HEK293 (cell line): ENCODE data around the gene LMO4.

Experiments
- EGR2 ChIP-seq: fragments of 450-650 bp; formaldehyde crosslinking; IDR thresholded peaks from 2 replicates; pipeline ENCODE4 v1.5.1; 2016; ENCODE audit warnings: low read depth, missing biosample characterization, missing genetic modification characterization
- MEIS1 ChIP-seq: sonication (generic); formaldehyde crosslinking; IDR thresholded peaks from 2 replicates; pipeline ENCODE4 v1.8.1; 2022; ENCODE audit warnings: missing genetic modification reagents, mild to moderate bottlenecking, borderline replicate concordance
- PRDM1 ChIP-seq: fragments of 450-650 bp; formaldehyde crosslinking; IDR thresholded peaks from 2 replicates; pipeline ENCODE4; 2016; ENCODE audit warnings: missing biosample characterization, missing genetic modification characterization
- YY2 ChIP-seq: fragments of 450-650 bp; formaldehyde crosslinking; IDR thresholded peaks from 2 replicates; pipeline ENCODE4 v1.5.1; 2016; ENCODE audit warnings: missing biosample characterization, missing genetic modification characterization
- ZBTB7A ChIP-seq: fragments of 450-650 bp; formaldehyde crosslinking; IDR thresholded peaks from 2 replicates; pipeline ENCODE4 v1.5.1; 2016; ENCODE audit warnings: low read depth, missing biosample characterization, missing genetic modification characterization
- ZBTB8A ChIP-seq: fragments of 450-650 bp; formaldehyde crosslinking; IDR thresholded peaks from 2 replicates; pipeline ENCODE4 v1.5.1; 2016; ENCODE audit warnings: missing biosample characterization, missing genetic modification characterization
- ZFP69B ChIP-seq: fragments of 450-650 bp; formaldehyde crosslinking; IDR thresholded peaks from 2 replicates; pipeline ENCODE4 v1.5.1; 2016; ENCODE audit warnings: missing biosample characterization, missing genetic modification characterization
- ZIC2 ChIP-seq: fragments of 450-650 bp; formaldehyde crosslinking; IDR thresholded peaks from 2 replicates; pipeline ENCODE4 v1.5.1; 2016; ENCODE audit warnings: missing biosample characterization, missing genetic modification characterization
- ZNF10 ChIP-seq: fragments of 450-650 bp; formaldehyde crosslinking; IDR thresholded peaks from 2 replicates; pipeline ENCODE4 v1.5.1; 2017; ENCODE audit warnings: missing biosample characterization, missing genetic modification characterization
- ZNF132 ChIP-seq: fragments of 450-650 bp; formaldehyde crosslinking; IDR thresholded peaks from 2 replicates; pipeline ENCODE4 v1.5.1; 2017; ENCODE audit warnings: missing biosample characterization, missing genetic modification characterization, borderline replicate concordance
- ZNF138 ChIP-seq: fragments of 450-650 bp; formaldehyde crosslinking; IDR thresholded peaks from 2 replicates; pipeline ENCODE4 v1.5.1; 2016; ENCODE audit warnings: missing biosample characterization, missing genetic modification characterization, borderline replicate concordance
- ZNF174 ChIP-seq: fragments of 450-650 bp; formaldehyde crosslinking; IDR thresholded peaks from 2 replicates; pipeline ENCODE4 v1.5.0; 2017; ENCODE audit warnings: missing biosample characterization, mild to moderate bottlenecking, missing genetic modification characterization
- ZNF19 ChIP-seq: fragments of 450-650 bp; formaldehyde crosslinking; IDR thresholded peaks from 2 replicates; pipeline ENCODE4; 2016; ENCODE audit warnings: missing biosample characterization, missing genetic modification characterization, low read depth
- ZNF202 ChIP-seq: fragments of 450-650 bp; formaldehyde crosslinking; IDR thresholded peaks from 2 replicates; pipeline ENCODE4 v1.5.1; 2016; ENCODE audit warnings: missing biosample characterization, missing genetic modification characterization, borderline replicate concordance
- ZNF335 ChIP-seq: fragments of 450-650 bp; formaldehyde crosslinking; conservative IDR thresholded peaks from 2 replicates; pipeline ENCODE4 v1.5.1; 2016; ENCODE audit warnings: missing biosample characterization, missing genetic modification characterization
- ZNF366 ChIP-seq: fragments of 450-650 bp; formaldehyde crosslinking; conservative IDR thresholded peaks from 2 replicates; pipeline ENCODE4 v1.5.1; 2016; ENCODE audit warnings: missing biosample characterization, missing genetic modification characterization
- ZNF391 ChIP-seq: fragments of 450-650 bp; formaldehyde crosslinking; IDR thresholded peaks from 2 replicates; pipeline ENCODE4 v1.5.1; 2016; ENCODE audit warnings: low read depth, missing biosample characterization, missing genetic modification characterization, borderline replicate concordance
- ZNF394 ChIP-seq: fragments of 450-650 bp; formaldehyde crosslinking; IDR thresholded peaks from 2 replicates; pipeline ENCODE4 v1.5.1; 2016; ENCODE audit warnings: missing biosample characterization, missing genetic modification characterization, mild to moderate bottlenecking, moderate library complexity, borderline replicate concordance
- ZNF510 ChIP-seq: fragments of 450-650 bp; formaldehyde crosslinking; IDR thresholded peaks from 2 replicates; pipeline ENCODE4 v1.5.1; 2018; ENCODE audit warnings: mild to moderate bottlenecking, missing genetic modification characterization, missing biosample characterization; ENCODE audit not compliant: insufficient replicate concordance
- ZNF629 ChIP-seq: fragments of 450-650 bp; formaldehyde crosslinking; IDR thresholded peaks from 2 replicates; pipeline ENCODE4 v1.5.1; 2017; ENCODE audit warnings: missing biosample characterization, missing genetic modification characterization
- TF ChIP-seq, protein P1 (sequence below): fragments of 450-650 bp; formaldehyde crosslinking; IDR thresholded peaks from 2 replicates; pipeline ENCODE4 v1.5.1; 2016; ENCODE audit warnings: missing biosample characterization, missing genetic modification characterization, borderline replicate concordance
- TF ChIP-seq, protein P2 (sequence below): fragments of 450-650 bp; formaldehyde crosslinking; IDR thresholded peaks from 2 replicates; pipeline ENCODE4 v1.5.1; 2017; ENCODE audit warnings: missing biosample characterization, missing genetic modification characterization
- TF ChIP-seq, protein P3 (sequence below): fragments of 450-650 bp; formaldehyde crosslinking; IDR thresholded peaks from 2 replicates; pipeline ENCODE4 v1.5.1; 2016; ENCODE audit warnings: missing biosample characterization, missing genetic modification characterization, borderline replicate concordance
- TF ChIP-seq, protein P4 (sequence below): fragments of 450-650 bp; formaldehyde crosslinking; IDR thresholded peaks from 2 replicates; pipeline ENCODE4 v1.5.1; 2016; ENCODE audit warnings: missing biosample characterization, missing genetic modification characterization

Gene LMO4

DNA sequence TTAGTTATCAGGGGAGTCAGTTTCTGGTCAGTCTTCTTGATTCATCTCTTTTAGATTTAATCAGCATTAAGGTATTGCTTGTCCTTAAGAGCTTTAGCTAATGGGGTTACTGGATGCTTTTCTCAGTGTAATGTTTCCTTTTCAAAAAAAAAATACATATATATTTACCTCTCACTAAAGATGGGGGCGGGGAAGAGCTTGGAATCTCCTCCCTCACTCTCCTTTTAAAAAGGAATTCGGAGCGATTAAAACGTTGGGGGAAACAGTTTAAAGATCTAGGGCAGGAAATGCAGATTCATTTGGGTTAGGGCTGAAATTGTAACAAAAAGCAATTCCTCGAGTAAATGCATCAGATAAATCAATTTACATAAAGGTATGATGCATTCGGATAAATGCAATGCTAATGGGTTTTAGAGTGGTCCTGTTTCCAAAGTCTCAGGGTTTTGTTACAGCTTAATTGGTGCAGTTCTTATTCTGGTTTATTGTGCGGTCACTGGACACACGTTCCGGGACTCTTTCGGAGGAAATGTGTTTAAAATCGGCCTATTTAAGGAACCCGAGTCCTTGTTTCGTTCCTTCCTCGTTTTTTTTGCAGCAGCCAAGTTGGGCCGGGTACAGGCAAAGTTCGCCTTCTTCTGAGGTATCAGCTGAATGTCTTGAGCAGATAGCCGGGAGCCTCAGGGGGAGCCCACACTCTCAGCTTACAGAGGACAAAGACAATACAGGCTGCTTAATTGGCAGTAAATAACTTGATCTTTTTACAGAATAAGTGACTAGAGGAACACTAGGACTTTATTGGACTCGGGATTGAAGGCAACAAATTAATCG lies 1.6 kb downstream of the LMO4 start (continued):
- TF ChIP-seq, protein P1, sequence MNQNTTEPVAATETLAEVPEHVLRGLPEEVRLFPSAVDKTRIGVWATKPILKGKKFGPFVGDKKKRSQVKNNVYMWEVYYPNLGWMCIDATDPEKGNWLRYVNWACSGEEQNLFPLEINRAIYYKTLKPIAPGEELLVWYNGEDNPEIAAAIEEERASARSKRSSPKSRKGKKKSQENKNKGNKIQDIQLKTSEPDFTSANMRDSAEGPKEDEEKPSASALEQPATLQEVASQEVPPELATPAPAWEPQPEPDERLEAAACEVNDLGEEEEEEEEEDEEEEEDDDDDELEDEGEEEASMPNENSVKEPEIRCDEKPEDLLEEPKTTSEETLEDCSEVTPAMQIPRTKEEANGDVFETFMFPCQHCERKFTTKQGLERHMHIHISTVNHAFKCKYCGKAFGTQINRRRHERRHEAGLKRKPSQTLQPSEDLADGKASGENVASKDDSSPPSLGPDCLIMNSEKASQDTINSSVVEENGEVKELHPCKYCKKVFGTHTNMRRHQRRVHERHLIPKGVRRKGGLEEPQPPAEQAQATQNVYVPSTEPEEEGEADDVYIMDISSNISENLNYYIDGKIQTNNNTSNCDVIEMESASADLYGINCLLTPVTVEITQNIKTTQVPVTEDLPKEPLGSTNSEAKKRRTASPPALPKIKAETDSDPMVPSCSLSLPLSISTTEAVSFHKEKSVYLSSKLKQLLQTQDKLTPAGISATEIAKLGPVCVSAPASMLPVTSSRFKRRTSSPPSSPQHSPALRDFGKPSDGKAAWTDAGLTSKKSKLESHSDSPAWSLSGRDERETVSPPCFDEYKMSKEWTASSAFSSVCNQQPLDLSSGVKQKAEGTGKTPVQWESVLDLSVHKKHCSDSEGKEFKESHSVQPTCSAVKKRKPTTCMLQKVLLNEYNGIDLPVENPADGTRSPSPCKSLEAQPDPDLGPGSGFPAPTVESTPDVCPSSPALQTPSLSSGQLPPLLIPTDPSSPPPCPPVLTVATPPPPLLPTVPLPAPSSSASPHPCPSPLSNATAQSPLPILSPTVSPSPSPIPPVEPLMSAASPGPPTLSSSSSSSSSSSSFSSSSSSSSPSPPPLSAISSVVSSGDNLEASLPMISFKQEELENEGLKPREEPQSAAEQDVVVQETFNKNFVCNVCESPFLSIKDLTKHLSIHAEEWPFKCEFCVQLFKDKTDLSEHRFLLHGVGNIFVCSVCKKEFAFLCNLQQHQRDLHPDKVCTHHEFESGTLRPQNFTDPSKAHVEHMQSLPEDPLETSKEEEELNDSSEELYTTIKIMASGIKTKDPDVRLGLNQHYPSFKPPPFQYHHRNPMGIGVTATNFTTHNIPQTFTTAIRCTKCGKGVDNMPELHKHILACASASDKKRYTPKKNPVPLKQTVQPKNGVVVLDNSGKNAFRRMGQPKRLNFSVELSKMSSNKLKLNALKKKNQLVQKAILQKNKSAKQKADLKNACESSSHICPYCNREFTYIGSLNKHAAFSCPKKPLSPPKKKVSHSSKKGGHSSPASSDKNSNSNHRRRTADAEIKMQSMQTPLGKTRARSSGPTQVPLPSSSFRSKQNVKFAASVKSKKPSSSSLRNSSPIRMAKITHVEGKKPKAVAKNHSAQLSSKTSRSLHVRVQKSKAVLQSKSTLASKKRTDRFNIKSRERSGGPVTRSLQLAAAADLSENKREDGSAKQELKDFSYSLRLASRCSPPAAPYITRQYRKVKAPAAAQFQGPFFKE (tag by site-specific recombination), result no peak
- TF ChIP-seq ZNF10 (no peak), ZNF366 (peak; percentile 78), YY2 (no peak), ZFP69B (tag by site-specific recombination) (peak; percentile 87), ZNF138 (tag by site-specific recombination) (no peak), EGR2 (tag by site-specific recombination) (no peak), ZNF394 (tag by site-specific recombination) (no peak), ZBTB7A (tag by site-specific recombination) (no peak), ZBTB8A (0 out of 2 replicates have a peak, but pooled peaks have one; percentile 13), ZNF629 (peak; percentile 42; the same call in 1 of the 2 replicates), ZIC2 (tag by site-specific recombination) (no peak), PRDM1 (tag by site-specific recombination) (no peak), ZNF19 (tag by site-specific recombination) (no peak), ZNF510 (tag by site-specific recombination) (no peak), ZNF202 (no peak), ZNF174 (no peak), MEIS1 (no peak), ZNF391 (tag by site-specific recombination) (peak; percentile 64; the same call in 1 of the 2 replicates), ZNF132 (no peak), ZNF335 (no peak; the same call in 1 of the 2 replicates)
- TF ChIP-seq, protein P2, sequence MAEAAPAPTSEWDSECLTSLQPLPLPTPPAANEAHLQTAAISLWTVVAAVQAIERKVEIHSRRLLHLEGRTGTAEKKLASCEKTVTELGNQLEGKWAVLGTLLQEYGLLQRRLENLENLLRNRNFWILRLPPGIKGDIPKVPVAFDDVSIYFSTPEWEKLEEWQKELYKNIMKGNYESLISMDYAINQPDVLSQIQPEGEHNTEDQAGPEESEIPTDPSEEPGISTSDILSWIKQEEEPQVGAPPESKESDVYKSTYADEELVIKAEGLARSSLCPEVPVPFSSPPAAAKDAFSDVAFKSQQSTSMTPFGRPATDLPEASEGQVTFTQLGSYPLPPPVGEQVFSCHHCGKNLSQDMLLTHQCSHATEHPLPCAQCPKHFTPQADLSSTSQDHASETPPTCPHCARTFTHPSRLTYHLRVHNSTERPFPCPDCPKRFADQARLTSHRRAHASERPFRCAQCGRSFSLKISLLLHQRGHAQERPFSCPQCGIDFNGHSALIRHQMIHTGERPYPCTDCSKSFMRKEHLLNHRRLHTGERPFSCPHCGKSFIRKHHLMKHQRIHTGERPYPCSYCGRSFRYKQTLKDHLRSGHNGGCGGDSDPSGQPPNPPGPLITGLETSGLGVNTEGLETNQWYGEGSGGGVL (tag by site-specific recombination), result no peak
- TF ChIP-seq, protein P3, sequence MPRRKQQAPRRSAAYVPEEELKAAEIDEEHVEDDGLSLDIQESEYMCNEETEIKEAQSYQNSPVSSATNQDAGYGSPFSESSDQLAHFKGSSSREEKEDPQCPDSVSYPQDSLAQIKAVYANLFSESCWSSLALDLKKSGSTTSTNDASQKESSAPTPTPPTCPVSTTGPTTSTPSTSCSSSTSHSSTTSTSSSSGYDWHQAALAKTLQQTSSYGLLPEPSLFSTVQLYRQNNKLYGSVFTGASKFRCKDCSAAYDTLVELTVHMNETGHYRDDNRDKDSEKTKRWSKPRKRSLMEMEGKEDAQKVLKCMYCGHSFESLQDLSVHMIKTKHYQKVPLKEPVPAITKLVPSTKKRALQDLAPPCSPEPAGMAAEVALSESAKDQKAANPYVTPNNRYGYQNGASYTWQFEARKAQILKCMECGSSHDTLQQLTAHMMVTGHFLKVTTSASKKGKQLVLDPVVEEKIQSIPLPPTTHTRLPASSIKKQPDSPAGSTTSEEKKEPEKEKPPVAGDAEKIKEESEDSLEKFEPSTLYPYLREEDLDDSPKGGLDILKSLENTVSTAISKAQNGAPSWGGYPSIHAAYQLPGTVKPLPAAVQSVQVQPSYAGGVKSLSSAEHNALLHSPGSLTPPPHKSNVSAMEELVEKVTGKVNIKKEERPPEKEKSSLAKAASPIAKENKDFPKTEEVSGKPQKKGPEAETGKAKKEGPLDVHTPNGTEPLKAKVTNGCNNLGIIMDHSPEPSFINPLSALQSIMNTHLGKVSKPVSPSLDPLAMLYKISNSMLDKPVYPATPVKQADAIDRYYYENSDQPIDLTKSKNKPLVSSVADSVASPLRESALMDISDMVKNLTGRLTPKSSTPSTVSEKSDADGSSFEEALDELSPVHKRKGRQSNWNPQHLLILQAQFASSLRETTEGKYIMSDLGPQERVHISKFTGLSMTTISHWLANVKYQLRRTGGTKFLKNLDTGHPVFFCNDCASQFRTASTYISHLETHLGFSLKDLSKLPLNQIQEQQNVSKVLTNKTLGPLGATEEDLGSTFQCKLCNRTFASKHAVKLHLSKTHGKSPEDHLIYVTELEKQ (tag by site-specific recombination), result peak; percentile 72
- TF ChIP-seq, protein P4, sequence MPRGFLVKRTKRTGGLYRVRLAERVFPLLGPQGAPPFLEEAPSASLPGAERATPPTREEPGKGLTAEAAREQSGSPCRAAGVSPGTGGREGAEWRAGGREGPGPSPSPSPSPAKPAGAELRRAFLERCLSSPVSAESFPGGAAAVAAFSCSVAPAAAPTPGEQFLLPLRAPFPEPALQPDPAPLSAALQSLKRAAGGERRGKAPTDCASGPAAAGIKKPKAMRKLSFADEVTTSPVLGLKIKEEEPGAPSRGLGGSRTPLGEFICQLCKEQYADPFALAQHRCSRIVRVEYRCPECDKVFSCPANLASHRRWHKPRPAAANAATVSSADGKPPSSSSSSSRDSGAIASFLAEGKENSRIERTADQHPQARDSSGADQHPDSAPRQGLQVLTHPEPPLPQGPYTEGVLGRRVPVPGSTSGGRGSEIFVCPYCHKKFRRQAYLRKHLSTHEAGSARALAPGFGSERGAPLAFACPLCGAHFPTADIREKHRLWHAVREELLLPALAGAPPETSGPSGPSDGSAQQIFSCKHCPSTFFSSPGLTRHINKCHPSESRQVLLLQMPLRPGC, result peak; percentile 85
